ENCODE data around the gene EFCAB6. TPM values are rescaled to one million over a fixed set of nuclear protein-coding genes. Genes with fewer than 3 reads are reported as not detected.

EFCAB6 gene
- total and polyA plus RNA-seq, 9 of the 15 experiments (the other 6 are each of a cell fraction or from before 2014, with no cell fraction given) = 0.06 TPM; not detected in 8

GRCh38 chr22:43490311-43490710 is 321.8 kb downstream of the EFCAB6 start (continued):
- TF ChIP-seq PRDM10 (IDR thresholded peaks at IDR 0.05; ENCODE audit: partially characterized antibody) (no peak), POLR2G (IDR thresholded peaks at IDR 0.05; ENCODE audit: low read depth, low read length) (no peak), ATF2 (CRISPR knock-in tag; IDR thresholded peaks at IDR 0.05) (no peak), PRPF4 (IDR thresholded peaks at IDR 0.05; ENCODE audit: insufficient read depth, low read depth, low read length, poor library complexity, severe bottlenecking) (no peak), CTBP1 (IDR thresholded peaks at IDR 0.05; ENCODE audit: borderline replicate concordance) (no peak)

GRCh38 chr22:43488937-43489336 is 323.2 kb downstream of the EFCAB6 start:
- Histone ChIP-seq H3K4me3 (no peak overlapping the region), H3K27me3 (ENCODE audit: control insufficient read depth in 2 of 2, insufficient read depth in 2 of 2, low read length in 2 of 2) (peaks cover 0 to 7% of the 10 kb centered on the region in 2 experiments; a peak in 2 of 5 replicates), H3K79me2 (ENCODE audit: control insufficient read depth, insufficient read depth, low read length) (no peaks in the 10 kb centered on the region), H3K36me3 (ENCODE audit: control insufficient read depth, insufficient read depth, low read length) (no peaks in the 10 kb centered on the region), H3K9me3 (replicated peaks; ENCODE audit: control insufficient read depth, insufficient read depth, low read depth, low read length) (no peaks in the 10 kb centered on the region), H4K20me1 (replicated peaks; ENCODE audit: control insufficient read depth, insufficient read depth, low read length) (no peaks in the 10 kb centered on the region; the same call in 1 of the 2 replicates), H2AFZ (ENCODE audit: low read depth, low read length) (no peak overlapping the region), H3K4me1 (replicated peaks in 1 of 2; ENCODE audit: control insufficient read depth in 2 of 2, insufficient read depth in 2 of 2, low read length in 2 of 2) (no peaks in the 10 kb centered on the region), H3K9me1 (ENCODE audit: control insufficient read depth, insufficient read depth, low read length) (no peaks in the 10 kb centered on the region), H3K4me2 (ENCODE audit: insufficient read depth, low read length) (no peak overlapping the region), H3K27ac (ENCODE audit: extremely low read depth, low read depth, low read length) (no peak overlapping the region), H3K9ac (ENCODE audit: insufficient read depth in 1 of 2, low read depth in 2 of 2, low read length in 2 of 2) (no peak overlapping the region)
- no peak for FAIRE-seq
- intact Hi-C loops (cut with micrococcal nuclease) = no loop called here
- POLR2A ChIA-PET = no interaction called here
- 0% methylated on average over 5 of the region's 10 CpGs for WGBS (ENCODE audit: insufficient coverage, low coverage, missing lambda C conversion rate)
- in situ Hi-C loops (cut with MboI) = no loop called here
- no peak for DNase-seq (ENCODE audit: extremely low read depth in 1 of 4, low spot score in 3 of 4)
- CTCF ChIA-PET (ENCODE audit: low intra/inter-chr PET ratio) = no interaction called here
- ATAC-seq = no peak
- TF ChIP-seq ZNF778 (CRISPR knock-in tag; IDR thresholded peaks at IDR 0.05) = no peak
- TF ChIP-seq AFF1 (IDR thresholded peaks at IDR 0.05; ENCODE audit: low read depth in 1 of 2, partially characterized antibody in 2 of 2) = no peak
- TF ChIP-seq HDAC1 (IDR thresholded peaks at IDR 0.05) = no peak
- no TSS peak for BruUV-seq (replicated peaks)

Data from K562 (cell line).